Stimulated activated effector memory CD8-positive, alpha-beta T cell treated with anti-CD3 and anti-CD28 coated beads, Interleukin-12 subunit alpha, Interleukin-12 subunit beta, amount 100 ng/mL, for 72 hours (primary cell): Measurements from ENCODE around the gene CYP4F22.
A peak's percentile ranks its signal among the peaks of the same experiment; 100 is the strongest.
"Not testable (repeated sequence)": the region's sequence is repeated elsewhere in the genome, so short reads cannot be mapped to it uniquely, and the experiment has no call there.

Source experiments
- ATAC-seq: fragments of 150-1000 bp; cut with Tn5 transposase; 2 replicates; pipeline ENCODE4 v1.10.0; 2021
- DNase-seq, 2 donors: peaks; one replicate each; pipeline ENCODE4 v3.0.0; 2021 to 2022; ENCODE audit warnings: low spot score in 2 of 2
- H3K27ac Mint-ChIP-seq: one replicate; pipeline ENCODE4 v1.8.0; 2022; ENCODE audit warnings: mild to moderate bottlenecking, mixed read lengths
- H3K36me3 Mint-ChIP-seq: one replicate; pipeline ENCODE4 v1.8.0; 2022; ENCODE audit warnings: mild to moderate bottlenecking, mixed read lengths
- H3K4me1 Mint-ChIP-seq: one replicate; pipeline ENCODE4 v1.8.0; 2022; ENCODE audit warnings: mixed read lengths
- H3K4me3 Mint-ChIP-seq: one replicate; pipeline ENCODE4 v1.8.0; 2022; ENCODE audit warnings: mild to moderate bottlenecking, mixed read lengths
- H3K9me3 Mint-ChIP-seq: one replicate; pipeline ENCODE4 v1.8.0; 2022; ENCODE audit warnings: mixed read lengths

The CYP4F22 gene

GRCh38 chr19:15515227-15515625, 6.9 kb downstream of the CYP4F22 start:
- DNase-seq, H3K36me3 Mint-ChIP-seq, ATAC-seq, H3K9me3 Mint-ChIP-seq: not testable (repeated sequence)
- H3K4me3 Mint-ChIP-seq: peak overlapping the region; percentile 73
- H3K4me1 Mint-ChIP-seq: peaks cover 38% of the 10 kb centered on the region
- H3K27ac Mint-ChIP-seq: peak overlapping the region; percentile 92

DNA sequence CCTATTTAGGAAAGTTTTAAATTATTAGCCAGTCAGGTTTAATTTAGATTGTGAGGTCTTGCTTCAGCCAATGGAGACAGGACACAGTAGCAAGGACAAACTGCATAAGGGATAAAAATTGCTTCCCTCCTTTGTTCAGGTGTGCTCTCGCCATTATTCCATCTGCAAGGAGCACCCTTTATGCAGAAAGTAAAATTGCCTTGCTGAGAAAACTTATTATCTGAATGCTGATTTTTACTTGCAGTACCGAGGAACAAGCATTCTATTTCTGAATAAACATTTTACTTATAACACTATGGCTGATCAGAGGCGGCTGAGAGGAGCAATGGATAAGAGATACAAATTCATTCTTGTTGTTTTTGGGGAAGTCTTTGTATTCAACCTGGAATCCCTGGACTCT, 8.0 kb downstream of the CYP4F22 start:
- DNase-seq: no peak
- no peak overlapping the region for H3K27ac Mint-ChIP-seq
- no peak overlapping the region for H3K4me3 Mint-ChIP-seq
- ATAC-seq: no peak
- no peaks in the 10 kb centered on the region for H3K9me3 Mint-ChIP-seq
- H3K4me1 Mint-ChIP-seq: peaks cover 33% of the 10 kb centered on the region
- peaks cover 6% of the 10 kb centered on the region for H3K36me3 Mint-ChIP-seq

DNA sequence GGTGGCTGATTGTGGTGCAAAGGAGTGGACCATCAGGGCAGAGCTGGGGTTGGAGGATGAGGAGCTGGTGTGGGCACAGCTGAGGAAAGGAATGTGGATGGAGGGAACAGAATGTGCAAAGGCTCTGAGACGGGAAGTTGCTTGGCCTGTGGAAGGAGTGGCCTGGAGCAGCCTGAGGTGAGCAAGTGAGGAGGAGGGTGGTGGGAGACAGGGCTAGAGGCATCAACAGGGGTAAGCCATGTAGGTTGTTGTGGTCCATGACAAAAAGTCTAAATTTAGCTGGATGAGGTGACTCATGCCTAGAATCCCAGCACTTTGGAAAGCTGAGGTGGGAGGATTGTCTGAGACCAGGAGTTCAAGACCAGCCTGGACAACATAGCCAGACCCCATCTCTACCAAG, 9.5 kb downstream of the CYP4F22 start:
- Mint-ChIP-seq H3K4me3 (no peak overlapping the region), H3K9me3 (no peaks in the 10 kb centered on the region), H3K4me1 (peaks cover 33% of the 10 kb centered on the region), H3K27ac (no peak overlapping the region), H3K36me3 (peaks cover 6% of the 10 kb centered on the region)
- ATAC-seq: no peak
- no peak for DNase-seq

GRCh38 chr19:15519433-15519976, 11.2 kb downstream of the CYP4F22 start:
- Mint-ChIP-seq H3K27ac (peak overlapping the region; percentile 75), H3K4me1 (peaks cover 33% of the 10 kb centered on the region), H3K4me3 (no peak overlapping the region), H3K36me3 (peaks cover 3% of the 10 kb centered on the region), H3K9me3 (no peaks in the 10 kb centered on the region)
- ATAC-seq (no peak), DNase-seq (no peak)

- peak overlapping the region; percentile 81 for H3K27ac Mint-ChIP-seq
- no peaks in the 10 kb centered on the region for H3K9me3 Mint-ChIP-seq
- no peaks in the 10 kb centered on the region for H3K36me3 Mint-ChIP-seq
- H3K4me1 Mint-ChIP-seq: peaks cover 6% of the 10 kb centered on the region
- no peak for ATAC-seq
- H3K4me3 Mint-ChIP-seq: no peak overlapping the region
- DNase-seq: no peak
These were observed 16.5 kb downstream of the CYP4F22 start for GRCh38 chr19:15524781-15525180.

GRCh38 chr19:15525291-15525690, 17.0 kb downstream of the CYP4F22 start:
- peaks cover under 1% of the 10 kb centered on the region for H3K9me3 Mint-ChIP-seq
- DNase-seq (no peak), ATAC-seq (no peak)
- H3K27ac Mint-ChIP-seq: no peak overlapping the region
- no peak overlapping the region for H3K4me3 Mint-ChIP-seq
- H3K36me3 Mint-ChIP-seq: no peaks in the 10 kb centered on the region
- peaks cover 6% of the 10 kb centered on the region for H3K4me1 Mint-ChIP-seq

GRCh38 chr19:15526408-15526807, 18.1 kb downstream of the CYP4F22 start:
- H3K4me1 Mint-ChIP-seq: peaks cover 6% of the 10 kb centered on the region
- no peaks in the 10 kb centered on the region for H3K36me3 Mint-ChIP-seq
- DNase-seq (no peak), ATAC-seq (no peak)
- H3K4me3 Mint-ChIP-seq: no peak overlapping the region
- H3K27ac Mint-ChIP-seq: peak overlapping the region; percentile 5
- H3K9me3 Mint-ChIP-seq: peaks cover 3% of the 10 kb centered on the region

DNA sequence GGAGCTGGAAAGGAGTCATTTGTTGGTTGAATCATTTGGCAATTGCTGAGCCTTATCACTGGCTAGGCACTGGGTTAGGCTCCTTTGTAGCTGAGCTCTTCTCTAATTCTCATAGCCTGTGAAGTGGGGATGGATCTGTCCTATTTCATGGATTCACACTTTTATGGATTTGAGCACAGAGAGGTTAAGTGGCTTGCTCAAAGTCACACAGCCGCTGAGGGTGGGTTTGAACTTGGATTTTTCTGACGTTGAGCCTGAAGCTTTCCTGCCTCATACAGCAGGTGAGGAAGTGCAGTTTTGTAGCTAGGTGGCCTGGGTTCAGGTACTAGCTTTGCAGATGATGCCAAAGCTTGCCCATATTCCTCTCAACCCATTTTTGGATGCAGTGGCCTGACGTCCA, 19.4 kb downstream of the CYP4F22 start:
- ATAC-seq (no peak), DNase-seq (no peak)
- Mint-ChIP-seq H3K27ac (no peak overlapping the region), H3K9me3 (peaks cover 3% of the 10 kb centered on the region), H3K4me3 (no peak overlapping the region), H3K4me1 (peaks cover 14% of the 10 kb centered on the region), H3K36me3 (no peaks in the 10 kb centered on the region)

- H3K4me3 Mint-ChIP-seq: no peak overlapping the region
- H3K9me3 Mint-ChIP-seq: peaks cover 3% of the 10 kb centered on the region
These were observed 21.5 kb downstream of the CYP4F22 start for GRCh38 chr19:15529774-15530372.

DNA sequence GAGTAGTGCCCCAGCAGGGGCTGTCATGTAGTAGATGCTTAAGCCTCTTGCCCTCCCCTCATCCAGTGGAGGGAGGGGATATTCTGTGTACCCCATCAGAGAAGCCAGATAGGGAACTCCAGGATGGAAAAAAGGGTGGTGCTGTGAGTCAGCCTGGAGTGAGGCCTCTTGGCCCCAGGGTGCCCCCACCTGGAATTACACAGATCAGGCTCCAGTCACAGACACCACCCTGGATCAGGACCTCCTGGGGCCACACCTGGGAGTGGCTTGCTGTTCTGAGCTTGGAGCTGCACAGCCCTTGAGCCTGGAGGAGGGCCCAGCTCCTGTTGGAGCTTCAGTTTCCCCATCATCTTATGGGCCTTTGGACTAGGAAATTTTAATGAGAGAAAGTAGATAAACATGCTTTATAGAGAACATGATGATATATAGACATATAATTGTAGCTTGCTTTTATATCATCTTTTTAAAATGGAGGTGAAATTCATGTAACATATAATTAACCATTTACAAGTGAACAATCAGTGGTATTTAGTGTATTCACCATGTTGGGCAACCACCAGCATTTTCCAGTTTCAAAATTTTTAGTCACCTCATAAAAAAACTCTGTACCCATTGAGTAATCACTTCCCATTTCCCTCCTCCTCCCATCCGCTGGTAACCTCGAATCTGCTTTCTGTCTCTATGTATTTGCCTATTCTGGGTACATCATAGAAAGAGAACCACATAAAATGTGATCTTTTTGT, 24.6 kb downstream of the CYP4F22 start:
- H3K9me3 Mint-ChIP-seq: peaks cover 3% of the 10 kb centered on the region
- ATAC-seq (peak; percentile 87), DNase-seq (no peak)
- H3K27ac Mint-ChIP-seq: peak overlapping the region; percentile 69
- H3K36me3 Mint-ChIP-seq: peaks cover 2% of the 10 kb centered on the region
- H3K4me3 Mint-ChIP-seq: no peak overlapping the region
- peaks cover 40% of the 10 kb centered on the region for H3K4me1 Mint-ChIP-seq

More at GRCh38 chr19:15529774-15530372, 21.5 kb downstream of the CYP4F22 start:
- ATAC-seq (no peak), DNase-seq (no peak)
- Mint-ChIP-seq H3K4me1 (peaks cover 24% of the 10 kb centered on the region), H3K36me3 (no peaks in the 10 kb centered on the region), H3K27ac (no peak overlapping the region)

DNA sequence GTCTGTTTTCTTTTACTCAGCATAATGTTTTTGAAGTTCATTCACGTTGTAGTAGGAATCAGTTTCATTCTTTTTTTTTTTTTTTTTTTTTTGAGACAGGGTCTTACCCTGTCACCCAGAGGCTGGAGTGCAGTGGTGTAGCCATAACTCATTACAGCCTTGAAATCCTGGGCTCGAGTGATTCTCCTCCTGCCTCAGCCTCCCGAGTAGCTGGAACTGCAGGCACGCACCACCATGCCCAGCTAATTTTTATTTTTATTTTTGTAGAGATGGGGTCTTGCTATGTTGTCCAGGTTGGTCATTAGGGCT, 25.2 kb downstream of the CYP4F22 start:
- H3K4me1 Mint-ChIP-seq: peaks cover 40% of the 10 kb centered on the region
- not testable (repeated sequence) for DNase-seq, H3K27ac Mint-ChIP-seq, H3K4me3 Mint-ChIP-seq, H3K9me3 Mint-ChIP-seq, H3K36me3 Mint-ChIP-seq
- ATAC-seq: peak; percentile 48

DNA sequence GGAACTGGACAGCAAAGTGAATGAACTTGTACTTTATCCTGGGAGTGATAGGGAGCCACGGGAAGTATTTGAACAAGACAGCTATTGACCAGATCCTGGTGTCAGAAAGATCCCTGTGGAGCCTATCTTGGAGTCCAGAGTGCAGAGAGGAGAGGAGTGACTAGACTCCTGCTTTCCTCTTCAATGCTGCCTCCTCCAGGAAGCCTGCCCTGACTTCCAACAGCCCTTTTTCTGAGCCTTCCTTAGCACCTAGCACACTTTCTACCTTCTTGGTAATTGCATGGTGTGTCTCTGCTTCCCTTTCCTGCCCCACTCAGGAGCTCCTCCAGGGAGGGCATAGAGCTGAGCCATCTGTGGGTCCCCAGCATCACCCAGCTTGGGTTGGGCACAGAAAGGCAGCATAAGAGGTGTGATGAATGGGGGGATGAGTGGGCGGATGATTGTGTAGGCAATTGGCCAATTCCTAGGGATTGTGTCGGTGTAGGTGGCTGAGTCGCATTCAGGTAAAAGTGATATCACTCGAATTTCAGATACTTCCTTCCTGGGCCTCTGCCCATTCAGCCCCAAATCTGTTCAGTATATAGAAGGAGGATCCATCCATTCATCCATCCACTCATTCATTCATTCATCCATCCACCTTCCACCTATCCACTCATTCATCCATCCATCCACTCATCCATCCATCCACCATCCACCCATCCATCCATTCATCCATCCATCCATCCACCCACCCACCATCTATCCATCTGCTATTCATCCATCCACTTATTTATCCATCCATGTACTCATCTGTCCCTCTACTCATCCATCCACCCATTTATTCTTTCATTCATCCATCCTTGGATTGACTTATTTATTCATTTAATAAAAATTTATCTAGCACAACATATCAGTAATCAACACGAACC, 26.9 kb downstream of the CYP4F22 start:
- peaks cover 40% of the 10 kb centered on the region for H3K4me1 Mint-ChIP-seq
- no peak overlapping the region for H3K27ac Mint-ChIP-seq
- H3K36me3 Mint-ChIP-seq: peaks cover 7% of the 10 kb centered on the region
- H3K4me3 Mint-ChIP-seq: no peak overlapping the region
- peaks cover 3% of the 10 kb centered on the region for H3K9me3 Mint-ChIP-seq
- ATAC-seq: peak; percentile 33
- no peak for DNase-seq

- Mint-ChIP-seq H3K36me3 (peaks cover 7% of the 10 kb centered on the region), H3K27ac (peak overlapping the region; percentile 11), H3K9me3 (no peaks in the 10 kb centered on the region), H3K4me3 (no peak overlapping the region), H3K4me1 (peaks cover 40% of the 10 kb centered on the region)
- DNase-seq (no peak), ATAC-seq (no peak)
These were observed 28.0 kb downstream of the CYP4F22 start for GRCh38 chr19:15536350-15536749.

DNA sequence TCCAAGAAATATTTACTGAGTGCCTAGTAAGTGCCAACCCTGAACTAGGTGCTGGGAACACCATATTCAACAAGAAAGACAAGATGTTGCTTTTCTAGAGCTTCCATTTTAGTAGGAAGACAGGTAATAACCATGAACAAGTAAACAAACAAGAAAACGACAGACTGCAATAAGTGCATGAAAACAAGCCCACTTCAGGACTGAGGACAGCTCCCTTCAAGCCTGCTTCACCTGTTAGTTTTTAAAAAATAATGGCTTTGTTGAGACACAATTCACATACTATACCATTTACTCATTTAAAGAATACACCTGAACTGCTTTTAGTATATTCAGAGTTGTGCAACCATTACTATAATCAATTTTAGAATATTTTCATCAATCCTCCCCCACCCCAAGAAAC, 30.4 kb downstream of the CYP4F22 start:
- no peak for DNase-seq
- H3K4me1 Mint-ChIP-seq: peaks cover 23% of the 10 kb centered on the region
- H3K36me3 Mint-ChIP-seq: peaks cover 7% of the 10 kb centered on the region
- H3K27ac Mint-ChIP-seq: no peak overlapping the region
- H3K4me3 Mint-ChIP-seq: no peak overlapping the region
- ATAC-seq: no peak
- H3K9me3 Mint-ChIP-seq: no peaks in the 10 kb centered on the region

DNA sequence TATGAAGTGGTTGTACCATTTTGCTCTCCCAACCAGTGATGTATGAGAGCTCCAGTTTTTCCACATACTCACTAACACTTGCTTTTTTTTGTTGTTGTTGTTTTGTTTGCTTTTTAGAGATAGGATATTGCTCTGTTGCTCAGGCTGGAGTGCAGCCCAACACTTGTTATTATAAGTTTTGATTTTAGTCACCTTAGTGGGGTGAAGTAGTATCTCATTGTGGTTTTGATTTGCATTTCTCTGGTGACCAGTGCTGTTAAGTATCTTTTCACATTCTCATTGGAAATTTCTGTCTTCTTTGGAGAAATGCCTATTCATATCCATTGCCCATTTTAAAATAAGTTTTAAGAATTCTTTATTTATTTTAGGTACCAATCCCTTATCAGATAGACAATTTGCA, 31.3 kb downstream of the CYP4F22 start:
- DNase-seq (no peak), ATAC-seq (peak; percentile 48)
- Mint-ChIP-seq H3K4me3 (no peak overlapping the region), H3K4me1 (peaks cover 19% of the 10 kb centered on the region), H3K9me3 (no peaks in the 10 kb centered on the region), H3K27ac (no peak overlapping the region), H3K36me3 (peaks cover 7% of the 10 kb centered on the region)
